Germinal center (tissue), 1 donor: ENCODE data around the gene PAPOLB.

Source experiments
- DNase-seq: peaks from one replicate; pipeline ENCODE4 v3.0.0; 2012; ENCODE audit warnings: mixed read lengths, low spot score

The PAPOLB gene

DNA sequence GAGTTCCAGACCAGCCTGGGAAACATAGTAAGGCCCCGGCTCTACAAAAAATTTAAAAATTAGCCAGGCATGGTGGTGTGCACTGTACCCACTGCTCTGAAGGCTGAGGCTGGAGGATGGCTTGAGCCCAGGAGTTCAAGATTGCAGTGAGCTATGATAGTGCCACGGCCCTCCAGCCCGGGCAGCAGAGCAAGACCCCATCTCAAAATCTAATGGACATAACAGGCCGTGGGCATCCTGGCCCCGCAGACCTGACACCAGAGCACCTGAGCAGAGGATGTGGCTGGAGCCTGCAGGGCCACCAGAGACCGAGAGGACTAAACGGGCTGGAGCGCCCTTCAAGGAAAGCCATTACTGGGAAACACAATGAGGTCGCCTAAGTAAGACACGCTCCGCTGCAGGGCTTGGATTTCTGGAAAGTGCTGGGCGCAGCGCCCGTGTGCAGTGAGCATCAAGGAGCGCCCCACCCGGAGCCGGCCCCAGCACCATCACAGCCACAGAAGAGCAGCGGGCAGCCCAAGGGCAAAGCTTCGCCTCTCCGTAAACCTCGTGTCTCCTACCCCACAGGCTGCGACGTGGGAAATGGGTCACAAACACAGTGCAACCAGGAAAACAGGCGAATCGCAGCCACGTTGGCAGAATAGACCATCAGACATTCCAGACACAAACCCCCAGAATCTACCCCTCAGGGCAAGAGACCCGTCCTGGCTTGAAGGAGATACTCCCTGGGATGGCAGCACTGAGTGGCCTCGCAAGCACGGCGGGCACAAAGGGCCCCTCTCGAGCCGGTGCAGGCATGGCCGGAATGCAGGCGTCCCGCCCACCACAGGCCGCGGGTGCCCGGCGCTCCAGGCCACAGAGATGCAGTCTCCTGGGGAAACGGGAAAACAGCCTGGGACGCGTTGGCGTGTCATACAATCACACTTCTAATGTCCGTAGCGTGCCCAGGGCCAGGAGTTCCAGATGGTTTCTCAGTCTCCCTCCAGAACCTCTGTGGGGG is 16.8 kb upstream of the PAPOLB start:
- no peak for DNase-seq

DNA sequence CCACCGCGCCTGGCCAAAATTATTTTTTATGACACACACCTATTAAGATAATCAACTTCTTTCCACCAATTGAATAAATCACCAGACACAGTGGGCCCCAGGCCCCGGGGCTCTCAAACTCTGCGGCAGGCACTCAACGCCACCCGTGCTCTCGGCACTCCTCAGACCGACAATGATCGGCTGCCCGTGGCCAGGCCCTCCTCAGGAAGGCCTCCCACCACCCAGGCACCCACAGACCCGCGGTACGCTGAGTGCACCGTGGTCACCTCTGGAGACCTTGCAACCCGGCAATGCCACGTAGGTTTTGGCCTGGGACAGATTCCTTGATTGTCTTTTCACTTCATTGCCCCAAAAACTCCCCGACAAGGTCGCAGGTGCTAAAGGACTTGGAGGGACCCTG is 14.8 kb upstream of the PAPOLB start:
- DNase-seq: no peak

DNA sequence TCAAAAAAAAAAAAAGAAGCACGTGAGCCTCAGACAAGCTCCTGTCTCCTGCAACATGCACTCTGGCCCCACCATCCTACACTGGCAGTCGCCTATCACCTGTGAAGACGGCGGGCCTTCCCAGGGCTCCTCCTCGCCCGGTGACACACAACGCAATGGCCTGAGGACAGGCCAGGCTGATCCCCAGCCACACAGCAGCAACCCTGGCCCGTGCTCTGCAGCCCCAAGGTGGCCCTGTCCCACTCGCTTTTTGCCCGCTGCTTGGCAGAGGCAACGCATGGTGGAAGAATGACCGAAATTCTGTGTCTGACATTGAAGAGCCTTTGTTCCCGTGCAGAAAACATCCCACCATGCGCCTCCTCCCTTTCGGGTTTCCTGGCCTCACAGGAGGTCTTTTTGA is 13.6 kb upstream of the PAPOLB start:
- DNase-seq: no peak

GRCh38 chr7:4873071-4873944 is 11.5 kb upstream of the PAPOLB start:
- DNase-seq: no peak

DNA sequence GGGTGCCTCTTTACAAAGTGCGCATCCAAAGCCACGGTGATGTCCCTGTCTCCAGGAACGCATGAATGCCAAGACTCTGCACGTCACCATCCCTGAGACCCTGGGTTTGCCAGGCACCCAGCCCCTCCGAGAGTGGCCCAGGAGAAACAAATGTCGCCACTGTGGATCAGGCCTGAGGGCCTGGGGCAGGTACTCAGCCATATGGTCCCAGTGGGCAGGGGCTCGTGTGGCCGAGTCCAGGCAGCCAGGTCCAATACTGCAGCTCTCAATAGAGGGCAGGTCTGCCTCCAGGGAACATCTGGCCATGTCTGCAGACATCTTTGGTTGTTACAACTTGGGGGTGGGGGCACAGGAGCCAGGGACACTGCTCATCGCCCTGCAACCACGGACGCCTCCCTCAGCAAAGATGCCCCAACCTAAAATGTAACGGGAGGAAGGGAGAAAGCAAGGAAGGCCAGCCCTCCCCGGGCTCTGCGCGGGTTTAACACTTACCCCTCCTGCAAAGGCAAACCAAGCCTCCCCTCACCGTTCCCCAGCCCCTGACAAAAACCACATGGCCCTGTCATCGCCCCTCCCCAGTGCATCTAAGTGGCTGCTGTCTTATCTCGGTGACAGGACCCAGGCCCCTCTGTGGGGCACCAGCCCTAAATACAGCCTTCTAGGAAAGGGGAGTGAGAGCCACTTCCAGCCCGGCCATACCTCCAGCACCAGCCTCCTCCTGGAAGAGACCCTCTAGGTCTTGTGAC is 10.3 kb upstream of the PAPOLB start:
- DNase-seq: no peak

DNA sequence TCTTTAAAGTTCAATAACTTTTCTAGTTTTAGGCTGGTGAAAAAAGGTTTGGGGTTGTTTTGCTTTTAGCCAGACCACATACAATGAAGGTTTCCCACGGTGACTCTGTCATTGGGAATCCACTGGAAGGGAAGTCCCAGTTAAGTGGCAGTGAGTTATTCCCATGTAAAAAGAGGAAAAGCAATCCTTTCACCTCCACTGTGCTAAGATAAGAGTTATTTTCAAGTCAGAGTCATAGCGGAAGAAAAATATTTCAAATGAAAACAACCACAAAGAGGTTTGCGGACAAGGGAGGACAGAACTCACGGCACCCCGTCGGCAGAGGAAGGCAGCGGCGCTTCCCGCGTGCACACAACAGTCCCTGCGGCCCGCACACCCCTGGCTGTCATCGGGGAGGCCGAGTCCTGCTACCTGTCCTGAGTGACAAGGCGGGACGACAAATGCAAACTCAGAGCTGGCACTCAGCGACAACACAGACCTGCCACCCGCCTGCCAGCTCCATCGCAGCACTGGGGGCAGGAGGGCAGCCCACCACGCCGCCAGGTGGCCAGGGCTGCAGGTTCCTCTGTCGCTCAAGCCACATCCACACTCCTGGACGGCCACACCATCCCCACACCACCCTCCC is 9.3 kb upstream of the PAPOLB start:
- no peak for DNase-seq

DNA sequence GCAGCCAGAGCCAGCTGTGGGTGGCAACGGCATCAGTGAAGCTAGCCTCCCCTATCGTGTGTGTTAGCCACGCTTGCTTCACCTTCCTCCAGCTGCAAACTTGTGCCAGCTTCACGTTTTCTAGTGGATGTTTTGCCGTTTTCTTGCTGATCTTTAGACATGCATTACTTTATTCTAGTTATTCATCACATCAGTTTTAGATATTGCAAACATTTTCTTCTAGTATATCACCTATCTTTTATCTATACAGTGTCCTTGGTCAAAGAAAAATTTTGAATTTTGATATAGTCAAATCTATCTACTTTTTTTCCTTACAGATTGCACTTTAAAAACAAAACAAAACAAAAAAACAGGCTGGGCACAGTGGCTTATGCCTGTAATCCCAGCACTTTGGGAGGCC is 6.7 kb upstream of the PAPOLB start:
- no peak for DNase-seq

GRCh38 chr7:4866528-4867496 is 5.0 kb upstream of the PAPOLB start:
- DNase-seq: no peak

DNA sequence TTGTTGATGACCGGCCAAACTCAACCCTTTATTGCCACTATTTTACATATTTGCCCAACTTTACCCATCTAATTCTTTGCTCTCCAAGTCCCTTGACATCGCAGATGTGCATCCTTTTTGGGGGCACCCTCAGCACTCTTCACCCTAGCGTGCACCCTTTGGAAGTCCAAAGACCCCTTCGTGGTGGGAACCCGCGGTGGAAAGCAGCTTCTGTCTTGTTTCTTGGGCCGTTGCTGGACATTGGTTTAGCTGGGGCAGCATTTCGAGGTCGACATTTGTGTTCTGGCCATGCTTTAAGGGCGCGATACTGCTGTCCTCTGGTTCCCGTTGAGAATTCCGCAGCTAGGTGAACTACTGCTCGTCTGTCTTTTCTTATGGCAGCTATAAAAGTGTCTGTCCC is 326 bp upstream of the PAPOLB start:
- no peak for DNase-seq

DNA sequence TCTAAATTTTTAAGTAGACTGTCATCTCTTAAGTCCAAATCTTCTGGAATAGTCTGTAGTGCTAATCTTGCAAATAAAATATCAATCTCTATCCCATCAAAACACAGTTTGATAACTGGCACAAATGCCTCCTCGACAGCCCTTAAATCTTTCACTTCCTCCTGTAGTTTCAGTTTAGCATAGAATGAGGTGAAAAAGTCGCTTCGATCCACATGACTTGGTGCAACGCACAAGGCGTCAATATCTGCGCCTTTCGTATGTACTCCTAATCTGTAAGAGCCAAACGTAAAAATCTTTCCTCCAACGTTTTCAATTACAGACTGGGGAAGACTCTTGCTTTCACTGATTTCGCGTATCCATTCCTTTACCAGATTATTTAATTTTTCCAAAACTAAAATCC is 603 bp downstream of the PAPOLB start:
- DNase-seq: no peak

- no peak for DNase-seq
Observed at GRCh38 chr7:4857189-4857588, 4.6 kb downstream of the PAPOLB start.

- no peak for DNase-seq
Observed at GRCh38 chr7:4856336-4857057, 5.3 kb downstream of the PAPOLB start.

GRCh38 chr7:4854916-4855315 is 6.9 kb downstream of the PAPOLB start:
- no peak for DNase-seq

DNA sequence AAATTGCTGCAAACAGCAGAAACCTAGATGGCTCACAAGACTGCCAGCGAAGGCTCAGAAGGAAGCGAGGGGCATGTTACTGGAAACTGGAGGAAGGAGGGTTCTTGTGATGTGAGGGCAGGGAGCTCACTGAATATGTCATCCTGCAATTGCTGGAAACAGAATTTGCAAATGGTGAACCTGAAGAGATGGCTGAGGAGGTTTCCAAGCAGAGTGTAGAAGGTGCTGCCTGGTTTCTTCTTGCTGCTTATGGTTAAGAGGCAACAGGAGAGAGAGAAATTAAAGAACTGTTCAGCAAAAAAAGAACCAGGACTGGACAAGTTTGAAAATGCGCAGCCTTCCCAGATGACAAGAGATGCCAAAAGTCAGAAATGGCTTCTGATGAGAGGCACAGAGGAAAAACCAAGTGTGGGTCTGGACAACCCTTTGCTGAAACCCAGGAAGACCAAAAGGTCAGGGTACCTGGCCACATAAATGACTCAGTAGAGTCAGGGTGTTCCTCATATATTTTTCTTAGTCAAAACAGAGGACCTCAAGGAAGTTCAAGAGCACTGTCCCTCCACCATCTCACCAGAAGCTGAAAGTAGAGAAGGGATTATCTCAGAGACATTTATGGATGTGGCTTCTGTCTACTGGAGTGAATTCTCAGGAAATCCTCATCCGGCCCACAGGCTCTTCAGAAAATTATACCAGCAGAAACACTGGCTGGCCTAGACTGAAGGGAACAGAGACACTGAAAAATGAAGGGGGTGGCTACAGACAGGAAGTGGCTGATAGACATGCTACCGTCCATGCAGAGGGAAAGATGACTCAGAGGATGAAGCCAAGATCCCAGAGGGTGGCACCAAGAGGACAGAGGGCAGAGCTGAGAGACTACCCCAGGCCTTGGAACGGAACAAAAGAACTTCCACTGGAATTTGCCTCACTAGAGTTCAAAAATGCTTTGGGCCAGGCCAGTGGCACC is 10.1 kb downstream of the PAPOLB start:
- no peak for DNase-seq

GRCh38 chr7:4850262-4850795 is 11.5 kb downstream of the PAPOLB start:
- no peak for DNase-seq

- no peak for DNase-seq
Observed at GRCh38 chr7:4849390-4849789, 12.4 kb downstream of the PAPOLB start.

DNA sequence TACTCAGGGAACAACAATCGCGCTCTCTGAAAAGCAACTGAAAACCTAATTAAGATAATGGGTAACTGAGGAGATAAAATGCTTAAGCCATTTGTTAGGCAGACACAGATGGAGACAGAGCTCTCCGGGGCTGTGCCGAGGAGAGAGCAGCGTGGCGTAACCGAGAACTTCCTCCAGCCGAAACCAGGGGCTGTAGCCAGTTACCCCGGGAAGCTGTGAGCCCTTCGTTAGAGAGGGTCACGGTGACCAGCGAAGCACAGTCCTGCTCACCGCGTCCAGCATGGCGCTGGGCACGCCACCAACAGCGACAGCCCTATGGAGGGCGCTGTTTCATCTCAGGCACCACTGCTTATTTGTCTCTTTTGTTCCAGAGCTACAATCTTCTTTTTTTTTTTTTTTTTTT is 16.1 kb downstream of the PAPOLB start:
- DNase-seq: no peak

DNA sequence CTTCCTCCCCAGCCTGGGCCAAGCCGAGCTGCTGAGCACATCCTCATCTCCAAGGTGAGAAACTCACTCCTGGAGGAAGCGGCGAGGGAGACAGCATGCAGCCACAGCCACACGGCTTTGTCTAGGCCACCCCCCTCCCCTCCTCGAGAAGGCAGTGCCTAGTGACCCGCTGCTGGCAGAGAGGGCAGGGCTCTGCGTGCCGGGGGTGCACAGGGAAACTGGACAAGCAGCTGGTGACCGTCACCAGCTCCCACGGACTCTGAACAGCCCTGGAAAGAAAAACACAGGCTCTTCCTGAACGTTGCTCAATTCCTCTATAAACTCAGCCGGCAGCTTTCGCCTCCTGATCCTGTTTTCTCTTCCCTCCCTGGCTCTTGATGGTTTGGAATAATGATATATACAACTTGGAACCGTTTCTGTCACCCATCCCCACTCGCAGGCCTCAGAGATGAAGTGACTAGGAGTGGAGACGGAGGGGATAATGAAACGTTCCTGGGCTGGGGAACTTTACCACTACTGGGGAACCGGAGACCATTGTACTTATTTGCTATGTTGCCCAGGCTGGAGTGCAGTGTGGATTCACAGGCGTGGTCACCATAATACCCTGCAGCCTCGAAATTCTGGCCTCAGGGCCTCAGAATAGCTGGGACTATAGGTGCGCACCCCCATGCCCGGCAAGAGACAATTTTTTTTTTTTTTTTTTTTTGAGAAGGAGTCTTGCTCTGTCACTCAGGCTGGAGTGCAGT is 19.3 kb downstream of the PAPOLB start:
- no peak for DNase-seq
